ENCODE results near the gene KIF26A.

Gene KIF26A

GRCh38 chr14:104112609-104113571 lies 25.5 kb upstream of the KIF26A start:
- TF ChIP-seq ZBTB7A (IDR thresholded peaks at IDR 0.05; ENCODE audit: low read depth) (no peak), FOXM1 (IDR thresholded peaks at IDR 0.05; ENCODE audit: borderline replicate concordance, low read depth) (no peak), REST (IDR thresholded peaks at IDR 0.05; ENCODE audit: low read depth) (no peak), CEBPB (IDR thresholded peaks at IDR 0.05) (no peak)

GRCh38 chr14:104113631-104114420 lies 24.6 kb upstream of the KIF26A start:
- no peak for TF ChIP-seq FOXM1 (IDR thresholded peaks at IDR 0.05; ENCODE audit: borderline replicate concordance, low read depth)
- TF ChIP-seq NFIC (IDR thresholded peaks at IDR 0.05): no peak
- TF ChIP-seq ZBTB7A (IDR thresholded peaks at IDR 0.05; ENCODE audit: low read depth): no peak
- TF ChIP-seq RAD21 (IDR thresholded peaks at IDR 0.05; ENCODE audit: low read depth): no peak
- no peak for TF ChIP-seq REST (IDR thresholded peaks at IDR 0.05; ENCODE audit: low read depth)
- TF ChIP-seq EP300 (IDR thresholded peaks at IDR 0.05; ENCODE audit: borderline replicate concordance): no peak
- no peak; the same call in 1 of the 2 replicates for TF ChIP-seq EGR1 (IDR thresholded peaks at IDR 0.05)
- no peak for TF ChIP-seq YY1 (IDR thresholded peaks at IDR 0.05; ENCODE audit: low read depth)
- TF ChIP-seq TCF12 (IDR thresholded peaks at IDR 0.05; ENCODE audit: low read depth): no peak
- TF ChIP-seq MAX (IDR thresholded peaks at IDR 0.05): no peak

GRCh38 chr14:104114421-104115130 lies 23.8 kb upstream of the KIF26A start:
- no peak for TF ChIP-seq FOXM1 (IDR thresholded peaks at IDR 0.05; ENCODE audit: borderline replicate concordance, low read depth)
- TF ChIP-seq CREB1 (IDR thresholded peaks at IDR 0.05; ENCODE audit: low read depth): no peak
- no peak for TF ChIP-seq MAX (IDR thresholded peaks at IDR 0.05)
- no peak for TF ChIP-seq NFIC (IDR thresholded peaks at IDR 0.05)
- TF ChIP-seq RAD21 (IDR thresholded peaks at IDR 0.05; ENCODE audit: low read depth): no peak
- no peak for TF ChIP-seq USF1 (IDR thresholded peaks at IDR 0.05)
- no peak for TF ChIP-seq EP300 (IDR thresholded peaks at IDR 0.05; ENCODE audit: borderline replicate concordance)
- no peak for TF ChIP-seq CEBPB (IDR thresholded peaks at IDR 0.05)
- TF ChIP-seq ZBTB7A (IDR thresholded peaks at IDR 0.05; ENCODE audit: low read depth): no peak
- no peak for TF ChIP-seq TAF1 (IDR thresholded peaks at IDR 0.05; ENCODE audit: low read depth)
- TF ChIP-seq REST (IDR thresholded peaks at IDR 0.05; ENCODE audit: low read depth): no peak
- no peak for TF ChIP-seq YY1 (IDR thresholded peaks at IDR 0.05; ENCODE audit: low read depth)
- no peak for TF ChIP-seq TCF12 (IDR thresholded peaks at IDR 0.05; ENCODE audit: low read depth)
- no peak for TF ChIP-seq TEAD4 (IDR thresholded peaks at IDR 0.05)
- no peak for TF ChIP-seq EGR1 (IDR thresholded peaks at IDR 0.05)

GRCh38 chr14:104115131-104115600 lies 23.2 kb upstream of the KIF26A start:
- TF ChIP-seq FOXM1 (IDR thresholded peaks at IDR 0.05; ENCODE audit: borderline replicate concordance, low read depth) (no peak), YY1 (IDR thresholded peaks at IDR 0.05; ENCODE audit: low read depth) (no peak), TAF1 (IDR thresholded peaks at IDR 0.05; ENCODE audit: low read depth) (no peak)

All from Ishikawa (cell line).